ENCODE measurements around the gene UGDH.
A peak's percentile ranks its signal among the peaks of the same experiment; 100 is the strongest.
"Not testable (repeated sequence)": the region's sequence is repeated elsewhere in the genome, so short reads cannot be mapped to it uniquely, and the experiment has no call there.

The UGDH gene

GRCh38 chr4:39466747-39467146 lies 60.5 kb downstream of the UGDH start:
- Histone ChIP-seq H4K20me1 (ENCODE audit: insufficient read depth, low read length, poor library complexity, severe bottlenecking) (no peaks in the 10 kb centered on the region), H3K4me1 (ENCODE audit: insufficient read depth, low read length, poor library complexity, severe bottlenecking) (peaks cover 7% of the 10 kb centered on the region), H3F3A (ENCODE audit: low read depth) (no peaks in the 10 kb centered on the region), H2AFZ (ENCODE audit: low read length) (no peak overlapping the region), H3K9ac (ENCODE audit: low read depth, low read length, poor library complexity, severe bottlenecking) (no peak overlapping the region), H3K79me2 (ENCODE audit: insufficient read depth, low read length) (0 out of 2 replicates have a peak, but pooled peaks cover 5% of the 10 kb centered on the region), H3K4me2 (ENCODE audit: low read depth, low read length, poor library complexity, severe bottlenecking) (no peak overlapping the region), H3K9me2 (replicated peaks; ENCODE audit: low read depth, low read length) (no peaks in the 10 kb centered on the region), H3K9me3 (ENCODE audit: insufficient read depth, low read depth, low read length) (no peaks in the 10 kb centered on the region), H3K27me3 (ENCODE audit: insufficient read depth, low read length, poor library complexity, severe bottlenecking) (no peaks in the 10 kb centered on the region), H3K36me3 (ENCODE audit: insufficient read depth, low read length) (peaks cover 4% of the 10 kb centered on the region; the same call in 1 of the 2 replicates), H3K4me3 (ENCODE audit: low read length, poor library complexity, severe bottlenecking) (no peak overlapping the region)
- TF ChIP-seq CTCF (conservative IDR thresholded peaks at IDR 0.05; ENCODE audit: low read length) (no peak), EZH2phosphoT487 (IDR thresholded peaks at IDR 0.05; ENCODE audit: borderline replicate concordance) (no peak)

GRCh38 chr4:39464886-39465501 lies 62.2 kb downstream of the UGDH start:
- Histone ChIP-seq H3F3A (ENCODE audit: low read depth) (no peaks in the 10 kb centered on the region), H3K36me3 (ENCODE audit: insufficient read depth, low read length) (peaks cover 4% of the 10 kb centered on the region; the same call in 1 of the 2 replicates), H3K27me3 (ENCODE audit: insufficient read depth, low read length, poor library complexity, severe bottlenecking) (no peaks in the 10 kb centered on the region), H3K9ac (ENCODE audit: low read depth, low read length, poor library complexity, severe bottlenecking) (no peak overlapping the region), H3K9me2 (replicated peaks; ENCODE audit: low read depth, low read length) (no peaks in the 10 kb centered on the region), H4K20me1 (ENCODE audit: insufficient read depth, low read length, poor library complexity, severe bottlenecking) (no peaks in the 10 kb centered on the region), H3K9me3 (ENCODE audit: insufficient read depth, low read depth, low read length) (no peaks in the 10 kb centered on the region), H3K79me2 (ENCODE audit: insufficient read depth, low read length) (peaks cover 17% of the 10 kb centered on the region), H3K4me3 (ENCODE audit: low read length, poor library complexity, severe bottlenecking) (peak overlapping the region; percentile 22), H2AFZ (ENCODE audit: low read length) (peak overlapping the region; percentile 79; the same call in 1 of the 2 replicates), H3K4me1 (ENCODE audit: insufficient read depth, low read length, poor library complexity, severe bottlenecking) (peaks cover 7% of the 10 kb centered on the region), H3K4me2 (ENCODE audit: low read depth, low read length, poor library complexity, severe bottlenecking) (peak overlapping the region; percentile 44)
- TF ChIP-seq CTCF (conservative IDR thresholded peaks at IDR 0.05; ENCODE audit: low read length) (peak; percentile 39), EZH2phosphoT487 (IDR thresholded peaks at IDR 0.05; ENCODE audit: borderline replicate concordance) (no peak)

GRCh38 chr4:39458505-39459300 lies 68.5 kb downstream of the UGDH start, which contains the start of the genes LIAS and RPL9:
LIAS (plus strand) TSS chr4:39459056; CDS start chr4:39459118, 62 bp downstream.
RPL9 (minus strand) TSS chr4:39458922; CDS start chr4:39458439, 483 bp downstream.
- H4K20me1 ChIP-seq (ENCODE audit: insufficient read depth, low read length, poor library complexity, severe bottlenecking): peaks cover 49% of the 10 kb centered on the region

GRCh38 chr4:39458161-39458504 lies 69.1 kb downstream of the UGDH start:
- not testable (repeated sequence) for H3K27me3 ChIP-seq (ENCODE audit: insufficient read depth, low read length, poor library complexity, severe bottlenecking); H3K9me2 ChIP-seq (replicated peaks; ENCODE audit: low read depth, low read length); H3K9me3 ChIP-seq (ENCODE audit: insufficient read depth, low read depth, low read length); H3F3A ChIP-seq (ENCODE audit: low read depth)
- H3K79me2 ChIP-seq (ENCODE audit: insufficient read depth, low read length): peaks cover 83% of the 10 kb centered on the region
- peaks cover 55% of the 10 kb centered on the region for H4K20me1 ChIP-seq (ENCODE audit: insufficient read depth, low read length, poor library complexity, severe bottlenecking)
- H3K4me1 ChIP-seq (ENCODE audit: insufficient read depth, low read length, poor library complexity, severe bottlenecking): peaks cover 28% of the 10 kb centered on the region
- H3K9ac ChIP-seq (ENCODE audit: low read depth, low read length, poor library complexity, severe bottlenecking): peak overlapping the region; percentile 95
- peak overlapping the region; percentile 72; the same call in 1 of the 2 replicates for H2AFZ ChIP-seq (ENCODE audit: low read length)
- H3K36me3 ChIP-seq (ENCODE audit: insufficient read depth, low read length): peaks cover 40% of the 10 kb centered on the region
- peak overlapping the region; percentile 88 for H3K4me3 ChIP-seq (ENCODE audit: low read length, poor library complexity, severe bottlenecking)
- peak overlapping the region; percentile 100 for H3K4me2 ChIP-seq (ENCODE audit: low read depth, low read length, poor library complexity, severe bottlenecking)

More at GRCh38 chr4:39458505-39459300, 68.5 kb downstream of the UGDH start, which contains the start of the genes LIAS and RPL9:
- H3K9me3 ChIP-seq (ENCODE audit: insufficient read depth, low read depth, low read length): no peaks in the 10 kb centered on the region
- no peaks in the 10 kb centered on the region for H3K9me2 ChIP-seq (replicated peaks; ENCODE audit: low read depth, low read length)
- H2AFZ ChIP-seq (ENCODE audit: low read length): peak within 1 kb of the TSS; percentile 83
- H3K4me3 ChIP-seq (ENCODE audit: low read length, poor library complexity, severe bottlenecking): peak within 1 kb of the TSS; percentile 88
- peak within 1 kb of the TSS; percentile 95 for H3K9ac ChIP-seq (ENCODE audit: low read depth, low read length, poor library complexity, severe bottlenecking)
- no peaks in the 10 kb centered on the region for H3F3A ChIP-seq (ENCODE audit: low read depth)
- H3K79me2 ChIP-seq (ENCODE audit: insufficient read depth, low read length): peaks cover 77% of the 10 kb centered on the region
- TF ChIP-seq CTCF (conservative IDR thresholded peaks at IDR 0.05; ENCODE audit: low read length) (no peak), EZH2phosphoT487 (IDR thresholded peaks at IDR 0.05; ENCODE audit: borderline replicate concordance) (no peak)
- H3K27me3 ChIP-seq (ENCODE audit: insufficient read depth, low read length, poor library complexity, severe bottlenecking): peaks cover 9% of the 10 kb centered on the region
- peaks cover 28% of the 10 kb centered on the region for H3K4me1 ChIP-seq (ENCODE audit: insufficient read depth, low read length, poor library complexity, severe bottlenecking)
- peak within 1 kb of the TSS; percentile 100 for H3K4me2 ChIP-seq (ENCODE audit: low read depth, low read length, poor library complexity, severe bottlenecking)
- peaks cover 34% of the 10 kb centered on the region for H3K36me3 ChIP-seq (ENCODE audit: insufficient read depth, low read length)
